SK-N-DZ (cell line): ENCODE data around the gene ZBTB2.
"Not testable (repeated sequence)": the region's sequence is repeated elsewhere in the genome, so short reads cannot be mapped to it uniquely, and the experiment has no call there.

Experiments
- DNase-seq: peaks from one replicate; pipeline ENCODE4 v3.0.0-alpha.2; 2015; ENCODE audit warnings: low spot score
- small RNA-seq, 2 experiments: library from RNA; depleted of rRNA; stranded (forward); fragments of <200 nt; gene quantifications; one replicate each; pipeline ENCODE3, GENCODE V24; 2014

ZBTB2 gene

GRCh38 chr6:151327101-151327500 lies 64.3 kb downstream of the ZBTB2 start:
- DNase-seq: no peak

GRCh38 chr6:151326116-151326825 lies 65.1 kb downstream of the ZBTB2 start:
- no peak for DNase-seq

GRCh38 chr6:151325075-151326050 lies 66.0 kb downstream of the ZBTB2 start:
- DNase-seq: no peak

- no peak for DNase-seq
These were observed 66.9 kb downstream of the ZBTB2 start for GRCh38 chr6:151324488-151324825.

- DNase-seq: peak; percentile 78
These were observed 67.4 kb downstream of the ZBTB2 start for GRCh38 chr6:151323791-151324487.

GRCh38 chr6:151322570-151322969 lies 68.8 kb downstream of the ZBTB2 start:
- no peak for DNase-seq

- no peak for DNase-seq
These were observed 69.9 kb downstream of the ZBTB2 start for GRCh38 chr6:151321438-151321837.

GRCh38 chr6:151320140-151320539 lies 71.2 kb downstream of the ZBTB2 start:
- no peak for DNase-seq

- DNase-seq: no peak
These were observed 73.4 kb downstream of the ZBTB2 start for GRCh38 chr6:151317995-151318365.

GRCh38 chr6:151317103-151317994 lies 74.0 kb downstream of the ZBTB2 start:
- DNase-seq: no peak

GRCh38 chr6:151315661-151316060 lies 75.7 kb downstream of the ZBTB2 start:
- not testable (repeated sequence) for DNase-seq

Small RNA genes lying within 50 kb of the gene (small RNA-seq; reads per million reads assigned to genes)
- 0 reads per million in 2 experiments for gene RF00019
